Activated CD4-positive, alpha-beta T cell treated with anti-CD3 and anti-CD28 coated beads, Interleukin-2, Interleukin-6, amounts not matched to agents 100 ng/mL and 50 ng/mL, durations not matched to agents 16 hours and 8 hours (primary cell): Measurements from ENCODE around the gene TSEN2.
"Not testable (repeated sequence)": the region's sequence is repeated elsewhere in the genome, so short reads cannot be mapped to it uniquely, and the experiment has no call there.

ENCODE experiments used
- DNase-seq: peaks from one replicate; pipeline ENCODE4 v3.0.0-alpha.2; 2020

TSEN2 gene

DNA sequence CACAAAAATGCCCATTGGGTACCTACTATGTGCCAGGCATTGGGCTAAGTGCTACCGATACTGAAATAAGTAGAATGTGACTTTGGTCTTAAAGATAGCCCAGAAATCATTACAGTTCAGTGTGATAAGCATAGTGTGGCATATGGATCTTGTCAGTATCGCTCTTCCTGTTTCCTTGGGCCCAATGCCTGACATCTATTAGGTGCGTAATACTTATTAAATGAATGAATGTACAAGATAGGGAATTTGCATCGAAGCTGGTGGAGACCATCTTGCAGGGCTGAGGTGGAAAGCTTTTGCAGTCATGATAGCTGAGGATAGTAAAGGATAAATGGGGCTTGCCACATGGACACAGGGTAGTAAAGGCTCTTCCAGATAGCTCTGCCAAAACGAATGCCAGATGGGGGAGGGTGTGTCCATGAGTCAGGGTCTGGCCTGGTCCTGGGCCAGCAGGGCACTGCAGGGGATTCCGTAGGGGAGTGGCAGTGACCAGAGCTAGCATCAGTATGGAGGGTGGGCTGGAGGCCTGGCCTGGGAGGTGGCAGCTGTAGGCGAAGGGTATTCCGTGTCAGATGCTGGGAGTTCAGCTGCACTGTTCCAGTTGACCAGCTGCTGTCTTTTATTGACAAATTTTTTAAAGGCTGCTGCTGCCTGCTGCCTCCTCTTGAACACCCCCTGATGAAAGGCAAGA lies 23.5 kb downstream of the TSEN2 start:
- no peak for DNase-seq

DNA sequence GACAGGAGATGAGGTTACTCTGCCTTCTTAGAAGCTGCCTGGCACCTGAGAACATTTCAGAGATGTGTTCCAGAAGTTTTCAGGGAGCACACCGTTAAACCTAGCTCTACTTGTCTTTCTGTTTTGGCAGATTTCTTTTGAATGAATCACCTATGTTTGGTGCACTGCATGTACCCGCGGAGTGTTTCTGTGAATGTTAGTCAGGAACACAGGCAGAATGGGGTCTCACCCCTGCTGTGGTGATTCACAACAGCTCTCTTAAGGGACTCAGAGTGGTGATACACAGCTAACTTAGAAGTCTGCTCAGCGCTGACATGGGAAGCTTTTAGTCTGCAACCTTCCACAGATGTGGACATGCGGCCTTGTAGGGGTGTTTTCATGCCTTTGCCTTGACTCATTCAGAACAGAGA lies 24.0 kb downstream of the TSEN2 start:
- DNase-seq = no peak

DNA sequence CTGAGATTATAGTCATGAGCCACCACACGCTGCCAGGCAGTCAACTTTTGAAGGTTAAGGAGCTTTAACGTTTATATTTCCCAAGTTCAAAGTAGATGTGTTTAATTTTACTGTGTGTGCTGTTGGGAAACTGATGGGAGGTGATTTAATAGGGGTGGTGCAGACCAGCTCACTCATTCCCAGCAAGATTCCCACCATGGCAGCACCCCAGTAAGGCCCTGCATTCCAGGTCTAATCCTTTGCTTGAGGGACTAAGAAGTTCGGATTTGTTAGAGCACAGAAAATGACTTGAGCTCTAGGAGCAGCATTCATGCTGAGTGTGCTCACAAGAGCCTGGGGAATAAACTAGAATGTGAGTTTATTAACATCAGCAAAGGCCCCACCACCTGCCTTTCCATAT lies 25.2 kb downstream of the TSEN2 start:
- no peak for DNase-seq

DNA sequence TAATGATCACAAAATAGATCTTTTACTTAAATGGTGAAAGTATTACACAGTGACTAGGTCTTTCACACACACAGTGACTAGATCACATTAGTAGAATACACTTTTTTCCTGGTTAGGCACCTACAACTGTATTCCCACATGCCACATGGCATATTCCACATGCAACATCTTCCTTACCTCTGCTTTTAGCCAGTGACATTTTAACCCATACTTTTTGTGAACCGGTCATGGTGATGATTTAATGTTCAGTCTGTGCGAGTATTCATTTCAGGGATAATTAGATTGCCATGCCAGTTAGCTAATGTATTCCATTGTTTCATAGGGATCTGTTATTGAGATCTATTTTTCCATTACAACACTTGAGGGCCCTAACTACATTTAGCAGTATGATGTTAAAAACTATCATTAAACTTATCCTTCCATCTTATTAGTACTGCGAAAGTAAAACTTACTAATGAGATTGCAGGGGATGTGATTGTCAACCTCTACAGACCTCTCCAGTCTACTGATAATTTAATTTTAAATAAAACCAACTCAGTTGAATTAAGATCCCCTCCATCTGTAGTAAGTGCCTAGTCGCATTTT lies 28.3 kb downstream of the TSEN2 start:
- DNase-seq = no peak

DNA sequence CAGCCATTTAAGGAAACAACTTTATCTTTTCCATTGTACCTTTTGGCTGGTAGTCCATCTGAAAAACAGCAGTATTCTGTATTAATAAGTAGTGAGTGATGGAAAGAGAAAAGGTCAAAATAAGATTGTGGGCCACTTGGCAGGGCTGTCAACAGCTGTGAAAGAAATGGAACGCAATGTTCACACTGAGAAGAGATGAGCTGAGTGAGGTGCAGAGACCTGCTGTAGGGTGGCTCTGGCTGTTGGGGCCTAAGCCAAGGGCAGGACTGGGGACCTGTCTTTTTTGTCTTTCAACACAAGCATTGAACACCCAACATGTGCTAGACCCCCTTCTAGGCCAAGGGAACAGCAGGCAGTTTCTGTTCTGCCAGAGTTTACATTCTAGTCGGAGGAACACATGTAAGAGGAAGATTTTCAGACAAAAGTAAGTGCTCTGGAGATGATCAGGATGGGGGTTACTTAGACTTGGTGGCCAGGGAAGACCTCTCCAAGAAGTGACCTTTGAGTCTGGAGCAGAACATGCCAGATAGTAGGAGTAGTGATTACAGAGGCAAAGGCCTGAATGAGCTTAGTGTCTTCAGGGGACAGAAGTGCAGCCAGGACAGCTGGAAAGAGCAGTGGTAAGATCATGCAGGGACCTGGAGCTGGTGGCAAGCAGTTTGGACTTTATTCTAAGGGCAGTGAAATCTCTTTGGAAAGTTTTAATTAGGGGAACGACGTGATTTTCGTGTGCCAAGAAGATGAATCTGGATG lies 29.6 kb downstream of the TSEN2 start:
- no peak for DNase-seq

DNA sequence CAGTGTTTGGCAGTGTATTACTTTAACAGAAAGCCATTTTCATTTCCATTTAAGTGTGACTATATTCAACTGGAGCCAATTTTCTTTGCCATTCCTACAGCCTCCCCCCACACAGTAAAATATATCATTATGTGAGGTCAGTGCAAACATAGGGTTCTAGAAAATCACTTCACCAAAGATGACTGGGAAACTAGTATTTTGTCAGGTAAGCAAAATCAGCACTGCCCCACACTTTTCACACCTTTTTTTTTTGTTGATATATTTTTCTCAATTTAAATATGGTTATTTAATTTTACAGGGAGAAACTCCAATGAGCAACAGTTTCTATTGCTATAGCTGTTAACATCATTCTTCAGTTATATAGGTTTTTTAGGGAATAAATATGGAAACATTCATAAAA lies 31.4 kb downstream of the TSEN2 start:
- no peak for DNase-seq

DNA sequence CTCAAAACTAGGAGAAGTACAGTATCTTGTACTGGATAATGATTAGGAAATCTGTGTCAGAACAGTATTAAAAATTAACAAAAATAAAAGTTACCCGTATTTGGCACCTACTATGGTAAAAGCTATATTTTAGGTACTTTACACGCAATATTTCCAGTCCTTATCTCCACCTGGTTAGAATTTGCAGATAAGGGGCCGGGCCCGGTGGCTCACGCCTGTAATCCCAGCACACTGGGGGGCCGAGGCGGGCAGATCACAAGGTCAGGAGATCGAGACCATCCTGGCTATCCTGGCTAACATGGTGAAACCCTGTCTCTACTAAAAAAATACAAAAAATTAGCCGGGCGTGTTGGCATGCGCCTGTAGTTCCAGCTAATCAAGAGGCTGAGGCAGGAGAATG lies 32.6 kb downstream of the TSEN2 start:
- no peak for DNase-seq

DNA sequence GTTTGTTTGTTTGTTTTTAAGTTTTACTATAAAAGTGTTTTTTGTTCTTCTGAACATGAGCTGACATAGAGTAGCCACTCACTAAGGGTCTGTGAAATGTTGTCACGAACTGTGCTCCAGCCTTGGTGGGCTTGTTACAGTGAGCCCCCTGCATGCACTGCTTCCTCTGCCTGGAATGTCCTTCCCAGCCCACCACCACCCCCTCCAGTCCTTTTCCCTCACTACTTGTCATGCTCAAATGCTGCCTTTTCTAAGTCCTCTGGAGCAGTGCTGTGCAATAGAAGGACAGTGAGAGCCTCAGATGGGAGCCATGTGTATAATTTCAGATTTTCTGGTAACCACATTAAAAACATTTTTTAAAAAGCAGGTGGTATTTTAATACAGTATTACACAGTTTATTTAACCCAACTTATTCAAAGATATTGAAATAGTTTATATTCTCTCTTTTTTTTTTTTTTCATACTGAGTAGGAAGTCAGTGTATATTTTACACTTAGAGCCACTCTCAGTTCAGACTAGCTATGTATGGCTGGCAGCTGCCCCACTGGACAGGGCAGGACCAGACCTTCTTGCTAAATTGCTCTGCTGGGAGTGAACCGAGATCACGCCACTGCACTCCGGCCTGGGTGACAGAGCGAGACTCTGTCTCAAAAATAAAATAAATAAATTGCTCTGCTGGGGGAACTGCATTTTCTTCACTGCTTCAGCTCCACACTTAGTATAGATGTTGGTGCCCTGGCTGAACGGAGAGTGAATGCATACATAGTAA lies 34.2 kb downstream of the TSEN2 start:
- no peak for DNase-seq

DNA sequence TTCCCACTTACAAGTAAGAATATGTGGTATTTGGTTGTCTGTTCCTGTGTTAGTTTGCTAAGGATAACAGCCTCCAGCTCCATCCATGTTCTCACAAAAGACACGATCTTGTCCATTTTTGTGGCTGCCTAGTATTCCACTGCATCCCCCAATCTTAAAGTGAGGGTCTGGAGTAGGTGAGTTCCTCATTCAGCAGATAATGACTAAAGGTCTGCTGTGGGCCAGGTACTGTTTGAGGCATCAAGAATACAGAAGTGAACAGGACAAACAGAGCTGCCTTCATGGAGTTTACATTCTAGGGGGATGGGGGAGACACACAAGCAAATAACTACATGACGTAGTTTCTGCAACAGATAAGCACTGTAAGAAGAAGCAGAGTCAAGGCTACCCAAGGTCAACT lies 36.7 kb downstream of the TSEN2 start:
- no peak for DNase-seq

DNA sequence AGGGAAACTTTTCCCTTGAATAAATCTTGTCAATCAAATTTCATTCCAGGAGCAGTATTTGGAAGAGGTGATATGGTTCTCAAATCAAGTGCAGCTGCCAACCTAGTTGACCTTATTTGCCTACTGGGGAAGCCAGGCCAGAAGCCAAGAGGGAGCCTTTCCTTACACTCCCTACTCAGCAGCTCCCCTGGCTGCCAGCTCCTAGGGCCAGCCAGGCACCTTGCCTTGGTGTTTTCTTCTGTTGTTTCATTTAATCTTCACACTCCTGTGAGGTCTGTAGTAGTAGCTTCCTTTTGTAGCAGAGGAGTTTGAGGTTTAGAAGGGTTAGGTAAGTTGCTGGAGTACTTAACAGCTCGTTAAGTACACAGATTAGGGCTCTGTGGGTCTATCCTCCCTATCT lies 38.4 kb downstream of the TSEN2 start:
- DNase-seq = no peak

DNA sequence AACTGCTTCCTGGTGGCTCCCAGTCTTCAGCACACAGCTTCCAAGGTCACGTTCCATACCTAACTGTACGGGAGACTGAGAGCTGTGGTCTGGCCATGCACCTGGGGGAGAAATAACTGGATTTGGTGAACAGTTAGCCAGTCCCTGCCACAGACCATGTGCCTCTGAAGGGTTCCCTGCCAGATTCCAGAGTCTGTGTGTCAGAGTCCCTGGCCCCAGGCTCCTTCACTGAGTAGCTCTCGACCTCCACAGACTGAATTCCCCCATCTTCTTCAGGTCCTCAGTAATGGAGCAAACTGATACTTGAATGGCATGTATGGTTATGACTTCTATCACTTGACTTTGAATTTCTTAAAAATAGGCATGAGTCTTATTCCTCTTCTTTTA lies 43.5 kb downstream of the TSEN2 start:
- DNase-seq = no peak

DNA sequence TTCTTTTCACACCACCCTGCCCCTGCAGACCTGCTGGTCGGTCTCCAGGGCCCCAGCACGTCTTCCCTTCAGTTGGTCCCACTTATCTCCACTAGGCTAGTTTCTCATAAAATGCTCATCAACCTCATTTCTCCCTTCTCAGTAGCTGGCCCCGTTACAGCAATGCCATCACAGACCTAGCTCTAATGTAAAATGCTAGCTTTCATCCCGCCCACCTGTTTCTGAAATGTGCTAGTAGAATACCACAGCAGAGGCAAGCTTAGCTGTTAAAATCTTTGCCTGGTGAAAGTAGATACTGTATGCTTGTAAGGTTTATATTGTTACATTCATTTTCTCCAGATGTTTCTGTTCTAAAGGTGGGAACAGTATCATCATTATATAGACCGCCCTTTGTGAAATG lies 47.9 kb downstream of the TSEN2 start:
- DNase-seq = no peak

DNA sequence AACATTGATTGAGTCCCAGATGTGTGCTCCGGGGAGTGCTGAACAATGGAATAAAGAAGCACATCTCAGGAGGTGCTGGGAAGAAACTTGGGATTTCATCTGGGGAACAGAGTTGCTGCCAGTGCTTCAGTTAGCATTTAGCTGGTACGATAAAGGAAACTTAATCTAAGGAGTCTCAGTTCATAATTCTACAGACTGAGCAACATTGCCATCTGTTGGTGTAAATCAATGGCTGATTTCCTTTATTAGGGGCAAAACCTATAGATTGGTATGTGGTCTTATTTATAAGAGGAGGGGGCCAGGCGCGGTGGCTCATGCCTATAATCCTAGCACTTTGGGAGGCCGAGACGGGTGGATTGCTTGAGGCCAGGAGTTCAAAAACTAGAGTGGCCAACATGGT lies 52.1 kb downstream of the TSEN2 start:
- DNase-seq = no peak

DNA sequence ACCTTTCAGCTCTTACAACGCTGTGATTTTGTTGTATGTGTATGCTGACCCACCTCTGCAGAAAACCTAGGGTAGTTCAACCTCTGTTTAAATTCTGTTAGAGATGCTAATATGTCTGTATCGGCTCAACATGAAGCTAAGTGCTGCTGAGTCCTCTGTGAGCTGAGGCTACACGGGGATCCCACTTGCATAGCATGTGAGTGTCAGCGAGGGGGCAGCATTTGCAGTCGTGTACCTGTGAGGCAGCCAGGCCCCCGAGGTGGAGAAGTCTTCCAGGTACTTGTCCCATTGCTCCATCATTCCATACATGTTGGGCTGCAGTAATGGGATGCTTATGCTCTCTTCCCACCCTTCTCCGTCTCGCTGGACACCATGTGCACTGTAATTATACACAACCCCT lies 57.3 kb downstream of the TSEN2 start:
- DNase-seq = no peak

DNA sequence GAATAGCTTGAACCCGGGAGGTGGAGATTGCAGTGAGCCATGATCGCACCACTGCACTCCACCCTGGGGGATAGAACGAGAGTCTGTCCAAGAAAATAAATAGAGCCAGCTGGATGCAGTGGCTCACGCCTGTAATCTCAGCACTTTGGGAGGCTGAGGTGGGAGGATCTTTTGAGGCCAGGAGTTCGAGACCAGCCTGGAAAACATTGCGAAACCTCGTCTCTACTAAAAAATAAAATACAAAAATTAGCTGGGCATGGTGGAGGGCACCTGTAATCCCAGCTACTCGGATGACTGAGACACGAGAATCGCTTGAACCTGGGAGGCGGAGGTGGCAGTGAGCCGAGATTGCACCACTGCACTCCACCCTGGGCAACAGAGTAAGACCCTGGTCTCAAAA lies 59.2 kb downstream of the TSEN2 start:
- DNase-seq = not testable (repeated sequence)

DNA sequence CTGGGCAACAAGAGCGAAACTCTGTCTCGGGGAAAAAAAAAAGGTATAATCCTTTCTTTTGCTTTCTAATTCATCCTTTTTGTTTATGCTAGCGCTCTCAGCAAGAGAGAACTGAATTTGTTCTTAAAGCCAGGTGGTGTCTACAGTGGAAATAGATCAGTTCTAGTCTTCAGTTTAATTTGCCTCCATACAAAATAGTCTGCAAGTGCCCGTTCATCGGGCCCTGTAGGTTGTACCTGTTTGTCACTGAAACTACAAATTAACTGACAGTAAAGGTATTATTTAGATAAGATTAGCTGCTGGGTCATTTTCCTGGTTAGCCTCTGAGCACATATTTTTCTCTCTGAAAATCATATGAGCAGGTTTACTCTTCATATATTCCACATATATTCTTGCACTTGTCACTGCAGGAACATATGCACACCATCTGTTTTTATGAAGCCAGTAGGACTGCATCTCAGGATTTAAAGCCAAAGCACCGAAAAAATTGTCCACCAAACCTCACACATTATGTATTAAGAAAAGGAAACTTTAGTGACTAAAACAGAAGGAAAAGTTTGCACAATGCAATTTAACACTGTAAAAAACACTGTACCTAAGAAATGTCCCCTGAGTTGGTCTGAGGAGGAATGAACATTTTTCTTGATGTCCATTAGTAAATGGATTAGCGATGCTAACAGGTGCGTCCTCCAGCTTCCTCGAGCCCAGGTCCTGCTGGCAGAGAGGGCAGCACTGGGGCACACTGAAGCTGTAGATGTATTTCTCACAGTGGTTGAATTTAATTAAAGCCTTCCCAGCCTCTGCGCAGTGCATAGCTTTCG lies 60.6 kb downstream of the TSEN2 start:
- no peak for DNase-seq

DNA sequence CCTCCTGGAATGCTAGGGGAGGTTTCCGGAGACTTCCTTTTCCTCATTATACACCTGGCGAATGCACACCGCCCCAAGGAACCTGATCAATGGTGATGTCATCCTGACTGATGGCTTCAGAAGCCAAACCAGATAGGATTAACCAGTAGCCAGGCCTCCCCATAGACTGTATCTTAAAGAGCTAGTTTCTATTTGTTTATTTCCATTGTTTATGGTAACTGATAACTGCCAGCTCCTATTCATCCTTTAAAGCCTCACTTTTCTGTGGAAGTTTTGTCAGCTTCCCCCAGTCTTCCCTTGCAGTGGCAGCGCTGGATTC lies 61.2 kb downstream of the TSEN2 start, which contains the start of gene MKRN2OS:
TSS of gene MKRN2OS (minus strand) at position 27 of the 319 bp plus-strand sequence. CDS start 35 bp downstream, outside the sequence.
- DNase-seq = no peak

DNA sequence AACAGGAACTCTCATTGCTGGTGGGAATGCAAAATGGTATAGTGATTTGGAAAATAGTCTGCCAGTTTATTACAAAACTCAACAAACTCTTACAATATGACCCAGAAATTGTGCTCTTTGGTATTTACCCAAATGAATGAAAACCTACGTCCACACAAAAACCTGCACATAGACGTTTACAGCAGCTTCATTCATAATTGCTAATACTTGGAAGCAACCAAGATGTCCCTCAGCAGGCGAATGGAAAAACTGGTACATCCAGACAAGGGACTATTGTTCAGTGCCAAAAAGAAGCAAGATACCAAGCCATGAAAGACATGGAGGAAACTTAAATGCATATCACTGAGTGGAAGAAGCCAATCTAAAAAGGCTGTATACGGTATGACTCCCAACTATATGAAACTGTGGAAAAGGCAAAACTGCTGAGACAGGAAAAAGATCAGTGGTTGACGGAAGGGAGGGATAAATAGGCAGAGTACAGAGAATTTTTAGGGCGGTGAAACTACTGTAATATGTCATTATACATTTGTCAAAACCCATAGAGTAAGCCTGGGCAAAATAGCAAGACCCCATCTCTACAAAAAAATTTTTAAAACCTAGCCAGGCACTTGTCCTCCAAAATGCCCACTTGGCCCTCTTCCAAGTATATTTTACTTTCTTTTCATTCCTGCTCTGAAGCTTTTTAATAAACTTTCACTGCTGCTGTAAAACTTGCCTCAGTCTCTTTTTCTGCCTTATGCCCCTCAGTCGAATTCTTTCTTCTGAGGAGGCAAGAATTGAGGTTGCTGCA lies 65.9 kb downstream of the TSEN2 start:
- DNase-seq = no peak

DNA sequence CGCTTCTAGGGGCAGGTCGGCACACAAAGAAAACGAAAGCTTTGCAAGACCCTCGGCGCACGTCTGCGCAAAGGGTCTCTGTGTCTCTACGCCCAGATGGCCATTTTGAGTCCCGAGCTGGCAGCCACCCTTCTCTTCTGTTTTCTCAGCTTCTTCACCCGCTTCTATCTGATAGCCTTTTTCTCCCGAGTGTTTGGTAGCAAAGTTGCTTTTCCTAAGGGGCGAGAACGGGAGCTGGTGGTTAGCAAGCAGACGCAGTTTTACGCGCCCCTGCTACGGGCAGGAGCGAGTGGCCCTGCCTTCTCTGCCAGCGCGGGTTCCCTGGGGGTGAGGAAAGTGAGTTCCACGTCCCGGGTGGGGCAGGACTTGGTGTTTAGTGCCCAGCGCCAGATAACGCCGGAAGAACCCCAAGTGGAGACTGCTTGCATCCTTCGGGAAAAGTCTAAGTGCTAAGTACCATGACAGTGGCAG lies 69.7 kb downstream of the TSEN2 start:
- DNase-seq = no peak

DNA sequence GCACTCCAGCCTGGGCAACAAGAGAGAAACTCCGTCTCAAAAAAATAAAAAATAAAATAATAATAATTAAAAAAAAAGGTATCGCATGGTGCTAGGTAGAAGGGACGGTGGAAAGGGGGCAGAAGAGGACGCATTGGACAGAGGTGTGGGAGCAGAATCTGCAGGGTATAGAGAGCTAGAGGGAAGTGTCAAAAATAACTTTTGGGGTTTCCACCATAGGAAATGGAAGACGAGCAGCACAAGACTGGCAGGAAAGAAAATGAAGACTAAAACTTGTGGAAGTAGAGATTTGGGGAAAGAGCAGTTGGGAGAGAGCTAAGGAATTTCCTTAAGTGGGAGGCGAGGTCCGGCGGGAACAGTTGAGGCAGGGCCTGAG lies 72.0 kb downstream of the TSEN2 start:
- no peak for DNase-seq

DNA sequence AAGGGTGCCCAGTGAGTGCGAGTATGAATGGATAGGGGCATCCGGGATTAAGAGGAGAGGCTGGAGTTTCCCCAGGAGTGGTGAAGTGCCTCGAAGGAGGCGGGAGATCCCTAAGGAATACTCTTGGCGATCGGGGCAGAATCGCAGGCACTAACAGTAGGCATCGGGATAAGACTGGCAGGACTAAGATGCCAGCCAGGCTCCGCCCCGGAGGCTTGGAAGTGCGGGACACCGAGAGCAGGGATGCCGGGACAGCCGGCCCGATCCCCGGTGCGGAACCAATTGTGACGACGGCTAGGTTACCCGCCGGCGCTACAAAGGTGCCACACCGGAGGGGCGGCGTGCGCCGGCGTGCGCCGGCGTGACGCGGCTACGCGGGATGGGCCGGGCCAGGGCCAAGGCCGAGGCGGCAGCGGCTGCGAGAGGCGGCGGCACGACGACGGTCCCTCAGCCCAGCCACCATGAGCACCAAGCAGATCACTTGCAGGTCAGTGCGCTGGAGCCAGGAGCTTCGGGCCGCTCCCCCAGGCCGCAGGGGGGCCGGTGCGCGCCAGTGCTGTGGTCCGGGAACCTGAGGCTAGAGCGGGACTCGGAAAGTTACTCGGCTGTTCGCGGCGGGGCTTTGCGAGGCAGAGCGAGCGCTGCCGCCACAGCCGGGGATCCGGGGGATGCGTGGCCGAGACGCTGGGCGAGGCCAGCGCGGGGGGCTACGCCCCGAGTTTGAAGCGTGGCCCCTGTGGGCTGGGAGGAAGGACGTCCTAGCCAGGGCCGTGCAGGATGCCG lies 72.6 kb downstream of the TSEN2 start, which contains the start of gene MKRN2:
TSS of gene MKRN2 (plus strand) at position 398 of the 783 bp plus-strand sequence. CDS start at position 462, 64 bp downstream.
- peak; percentile 92 for DNase-seq
